ENCODE data around the gene CHRM4. TPM values are rescaled to one million over a fixed set of nuclear protein-coding genes. Genes with fewer than 3 reads are reported as not detected.
A peak's percentile ranks its signal among the peaks of the same experiment; 100 is the strongest.

Gene CHRM4
- total and polyA plus RNA-seq, 2 of the 13 experiments (the other 11 are each of a cell fraction or from before 2014, with no cell fraction given), result 0.13 to 0.21 TPM

DNA sequence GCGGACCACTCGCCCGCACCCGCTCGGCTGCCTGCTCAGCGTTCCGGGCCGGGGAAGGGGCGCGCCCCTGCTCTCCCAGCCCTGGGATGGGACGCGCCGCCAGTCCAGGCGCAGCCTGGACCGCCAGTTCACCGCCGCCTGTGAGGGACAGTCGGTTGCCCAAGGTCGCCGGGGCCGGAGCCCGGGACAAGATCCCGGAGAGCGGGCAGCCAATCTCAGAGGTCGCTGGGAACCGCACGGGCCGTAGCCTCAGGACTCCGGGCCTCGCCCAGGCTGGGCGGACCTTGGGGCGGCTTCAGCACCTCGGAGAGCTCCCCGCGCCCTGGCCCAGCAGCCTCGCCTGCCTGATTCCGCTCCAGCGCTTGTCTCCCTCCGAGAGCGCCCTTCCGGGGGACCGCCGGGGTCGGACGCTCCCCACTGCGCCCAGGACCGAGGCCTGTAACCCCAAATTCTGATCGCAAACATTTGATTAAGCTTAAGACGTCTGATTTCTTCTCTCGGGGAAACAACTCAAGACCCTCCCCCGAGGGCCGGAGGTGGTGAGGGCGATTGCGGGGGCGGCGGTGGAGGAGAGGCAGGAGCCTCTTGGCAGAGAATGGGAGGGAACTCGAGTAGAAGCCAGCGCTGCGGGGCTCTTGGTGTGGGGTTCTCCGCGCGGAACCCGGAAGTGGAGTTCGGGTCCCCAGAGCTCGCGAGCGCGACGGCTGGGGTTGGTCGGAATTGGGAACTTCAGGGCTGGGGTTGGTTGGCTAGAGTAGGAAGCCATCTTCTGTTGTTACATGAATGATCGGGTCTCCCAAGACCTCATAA lies 1.1 kb upstream of the CHRM4 start (continued):
- peak; percentile 82 for TF ChIP-seq THAP9 (CRISPR knock-in tag; IDR thresholded peaks at IDR 0.05; ENCODE audit: borderline replicate concordance)
- TF ChIP-seq IKZF1 (IDR thresholded peaks at IDR 0.05), result no peak
- TF ChIP-seq ARNTL (CRISPR knock-in tag; IDR thresholded peaks at IDR 0.05), result peak; percentile 90
- TF ChIP-seq ZNF652 (CRISPR knock-in tag; IDR thresholded peaks at IDR 0.05; ENCODE audit: borderline replicate concordance, low read depth), result no peak
- TF ChIP-seq ZNF468 (CRISPR knock-in tag; IDR thresholded peaks at IDR 0.05), result 0 out of 2 replicates have a peak, but pooled peaks have one; percentile 66
- peak; percentile 99 for TF ChIP-seq ISX (CRISPR knock-in tag; conservative IDR thresholded peaks at IDR 0.05)
- peak; percentile 96 for TF ChIP-seq ZNF142 (CRISPR knock-in tag; IDR thresholded peaks at IDR 0.05)
- TF ChIP-seq ZNF691 (CRISPR knock-in tag; IDR thresholded peaks at IDR 0.05; ENCODE audit: borderline replicate concordance, low read depth), result peak; percentile 93
- TF ChIP-seq, protein P1, sequence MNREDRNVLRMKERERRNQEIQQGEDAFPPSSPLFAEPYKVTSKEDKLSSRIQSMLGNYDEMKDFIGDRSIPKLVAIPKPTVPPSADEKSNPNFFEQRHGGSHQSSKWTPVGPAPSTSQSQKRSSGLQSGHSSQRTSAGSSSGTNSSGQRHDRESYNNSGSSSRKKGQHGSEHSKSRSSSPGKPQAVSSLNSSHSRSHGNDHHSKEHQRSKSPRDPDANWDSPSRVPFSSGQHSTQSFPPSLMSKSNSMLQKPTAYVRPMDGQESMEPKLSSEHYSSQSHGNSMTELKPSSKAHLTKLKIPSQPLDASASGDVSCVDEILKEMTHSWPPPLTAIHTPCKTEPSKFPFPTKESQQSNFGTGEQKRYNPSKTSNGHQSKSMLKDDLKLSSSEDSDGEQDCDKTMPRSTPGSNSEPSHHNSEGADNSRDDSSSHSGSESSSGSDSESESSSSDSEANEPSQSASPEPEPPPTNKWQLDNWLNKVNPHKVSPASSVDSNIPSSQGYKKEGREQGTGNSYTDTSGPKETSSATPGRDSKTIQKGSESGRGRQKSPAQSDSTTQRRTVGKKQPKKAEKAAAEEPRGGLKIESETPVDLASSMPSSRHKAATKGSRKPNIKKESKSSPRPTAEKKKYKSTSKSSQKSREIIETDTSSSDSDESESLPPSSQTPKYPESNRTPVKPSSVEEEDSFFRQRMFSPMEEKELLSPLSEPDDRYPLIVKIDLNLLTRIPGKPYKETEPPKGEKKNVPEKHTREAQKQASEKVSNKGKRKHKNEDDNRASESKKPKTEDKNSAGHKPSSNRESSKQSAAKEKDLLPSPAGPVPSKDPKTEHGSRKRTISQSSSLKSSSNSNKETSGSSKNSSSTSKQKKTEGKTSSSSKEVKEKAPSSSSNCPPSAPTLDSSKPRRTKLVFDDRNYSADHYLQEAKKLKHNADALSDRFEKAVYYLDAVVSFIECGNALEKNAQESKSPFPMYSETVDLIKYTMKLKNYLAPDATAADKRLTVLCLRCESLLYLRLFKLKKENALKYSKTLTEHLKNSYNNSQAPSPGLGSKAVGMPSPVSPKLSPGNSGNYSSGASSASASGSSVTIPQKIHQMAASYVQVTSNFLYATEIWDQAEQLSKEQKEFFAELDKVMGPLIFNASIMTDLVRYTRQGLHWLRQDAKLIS (CRISPR knock-in tag; IDR thresholded peaks at IDR 0.05), result no peak
- peak; percentile 98 for TF ChIP-seq ZFP37 (CRISPR knock-in tag; IDR thresholded peaks at IDR 0.05; ENCODE audit: borderline replicate concordance)
- TF ChIP-seq, protein P2, sequence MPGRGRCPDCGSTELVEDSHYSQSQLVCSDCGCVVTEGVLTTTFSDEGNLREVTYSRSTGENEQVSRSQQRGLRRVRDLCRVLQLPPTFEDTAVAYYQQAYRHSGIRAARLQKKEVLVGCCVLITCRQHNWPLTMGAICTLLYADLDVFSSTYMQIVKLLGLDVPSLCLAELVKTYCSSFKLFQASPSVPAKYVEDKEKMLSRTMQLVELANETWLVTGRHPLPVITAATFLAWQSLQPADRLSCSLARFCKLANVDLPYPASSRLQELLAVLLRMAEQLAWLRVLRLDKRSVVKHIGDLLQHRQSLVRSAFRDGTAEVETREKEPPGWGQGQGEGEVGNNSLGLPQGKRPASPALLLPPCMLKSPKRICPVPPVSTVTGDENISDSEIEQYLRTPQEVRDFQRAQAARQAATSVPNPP (CRISPR knock-in tag; IDR thresholded peaks at IDR 0.05), result 0 out of 2 replicates have a peak, but pooled peaks have one; percentile 42
- TF ChIP-seq ZNF720 (CRISPR knock-in tag; IDR thresholded peaks at IDR 0.05), result 0 out of 2 replicates have a peak, but pooled peaks have one; percentile 31
- peak; percentile 98; the same call in 1 of the 2 replicates for TF ChIP-seq ZNF598 (CRISPR knock-in tag; IDR thresholded peaks at IDR 0.05; ENCODE audit: borderline replicate concordance)
